ENCODE data around the gene CACNB2.
"Not testable (repeated sequence)": the region's sequence is repeated elsewhere in the genome, so short reads cannot be mapped to it uniquely, and the experiment has no call there.

CACNB2 gene

GRCh38 chr10:18157881-18158280 lies 17.7 kb downstream of the CACNB2 start:
- TF ChIP-seq POLR2A (IDR thresholded peaks at IDR 0.05; ENCODE audit: low read length) (no peak), GATA1 (IDR thresholded peaks at IDR 0.05; ENCODE audit: low read depth, low read length) (no peak)
- no peak for DNase-seq

GRCh38 chr10:18158773-18159265 lies 18.6 kb downstream of the CACNB2 start:
- no peak for DNase-seq
- TF ChIP-seq POLR2A (IDR thresholded peaks at IDR 0.05; ENCODE audit: low read length) (no peak), GATA1 (IDR thresholded peaks at IDR 0.05; ENCODE audit: low read depth, low read length) (no peak)

- TF ChIP-seq GATA1 (IDR thresholded peaks at IDR 0.05; ENCODE audit: low read depth, low read length) (no peak), POLR2A (IDR thresholded peaks at IDR 0.05; ENCODE audit: low read length) (no peak)
- DNase-seq = no peak
Observed at GRCh38 chr10:18159557-18159956, 19.3 kb downstream of the CACNB2 start.

GRCh38 chr10:18162021-18162627 lies 21.9 kb downstream of the CACNB2 start:
- TF ChIP-seq POLR2A (IDR thresholded peaks at IDR 0.05; ENCODE audit: low read length) = no peak
- TF ChIP-seq GATA1 (IDR thresholded peaks at IDR 0.05; ENCODE audit: low read depth, low read length) = no peak
- DNase-seq = no peak

- TF ChIP-seq POLR2A (IDR thresholded peaks at IDR 0.05; ENCODE audit: low read length) (no peak), GATA1 (IDR thresholded peaks at IDR 0.05; ENCODE audit: low read depth, low read length) (no peak)
- no peak for DNase-seq
Observed at GRCh38 chr10:18164093-18164492, 23.9 kb downstream of the CACNB2 start.

GRCh38 chr10:18164748-18165361 lies 24.6 kb downstream of the CACNB2 start:
- TF ChIP-seq GATA1 (IDR thresholded peaks at IDR 0.05; ENCODE audit: low read depth, low read length) = no peak
- no peak for TF ChIP-seq POLR2A (IDR thresholded peaks at IDR 0.05; ENCODE audit: low read length)
- no peak for DNase-seq

GRCh38 chr10:18178854-18179483 lies 38.7 kb downstream of the CACNB2 start:
- DNase-seq = no peak
- TF ChIP-seq POLR2A (IDR thresholded peaks at IDR 0.05; ENCODE audit: low read length) (no peak), GATA1 (IDR thresholded peaks at IDR 0.05; ENCODE audit: low read depth, low read length) (no peak)

GRCh38 chr10:18179891-18180290 lies 39.7 kb downstream of the CACNB2 start:
- no peak for DNase-seq
- no peak for TF ChIP-seq POLR2A (IDR thresholded peaks at IDR 0.05; ENCODE audit: low read length)
- no peak for TF ChIP-seq GATA1 (IDR thresholded peaks at IDR 0.05; ENCODE audit: low read depth, low read length)

GRCh38 chr10:18181382-18181781 lies 41.2 kb downstream of the CACNB2 start:
- not testable (repeated sequence) for DNase-seq

- no peak for TF ChIP-seq GATA1 (IDR thresholded peaks at IDR 0.05; ENCODE audit: low read depth, low read length)
- TF ChIP-seq POLR2A (IDR thresholded peaks at IDR 0.05; ENCODE audit: low read length) = no peak
- DNase-seq = no peak
Observed at GRCh38 chr10:18185621-18186020, 45.4 kb downstream of the CACNB2 start.

- DNase-seq = no peak
- TF ChIP-seq POLR2A (IDR thresholded peaks at IDR 0.05; ENCODE audit: low read length) = no peak
- no peak for TF ChIP-seq GATA1 (IDR thresholded peaks at IDR 0.05; ENCODE audit: low read depth, low read length)
Observed at GRCh38 chr10:18190840-18191239, 50.6 kb downstream of the CACNB2 start.

GRCh38 chr10:18194634-18195033 lies 54.4 kb downstream of the CACNB2 start:
- DNase-seq = no peak
- TF ChIP-seq GATA1 (IDR thresholded peaks at IDR 0.05; ENCODE audit: low read depth, low read length) (no peak), POLR2A (IDR thresholded peaks at IDR 0.05; ENCODE audit: low read length) (no peak)

GRCh38 chr10:18195060-18195799 lies 55.0 kb downstream of the CACNB2 start:
- no peak for TF ChIP-seq POLR2A (IDR thresholded peaks at IDR 0.05; ENCODE audit: low read length)
- TF ChIP-seq GATA1 (IDR thresholded peaks at IDR 0.05; ENCODE audit: low read depth, low read length) = no peak
- DNase-seq = no peak
